ENCODE measurements around the gene CFAP99.

Gene CFAP99

GRCh38 chr4:2478229-2478628 lies 59.5 kb downstream of the CFAP99 start:
- DNase-seq: no peak

GRCh38 chr4:2480649-2481048 lies 61.9 kb downstream of the CFAP99 start:
- DNase-seq: no peak

GRCh38 chr4:2482192-2482591 lies 63.4 kb downstream of the CFAP99 start:
- no peak for DNase-seq

- peak; percentile 12 for DNase-seq
Measured at GRCh38 chr4:2482693-2483092, 63.9 kb downstream of the CFAP99 start.

- no peak for DNase-seq
Measured at GRCh38 chr4:2483237-2483636, 64.5 kb downstream of the CFAP99 start.

- DNase-seq: no peak
Measured at GRCh38 chr4:2484185-2484584, 65.4 kb downstream of the CFAP99 start.

- no peak for DNase-seq
Measured at GRCh38 chr4:2484993-2485392, 66.2 kb downstream of the CFAP99 start.

GRCh38 chr4:2485956-2486355 lies 67.2 kb downstream of the CFAP99 start:
- DNase-seq: no peak

- DNase-seq: no peak
Measured at GRCh38 chr4:2486981-2487380, 68.2 kb downstream of the CFAP99 start.

GRCh38 chr4:2487632-2488031 lies 68.9 kb downstream of the CFAP99 start:
- DNase-seq: no peak

GRCh38 chr4:2489081-2489805 lies 70.5 kb downstream of the CFAP99 start:
- no peak for DNase-seq

- DNase-seq: peak; percentile 36
Measured at GRCh38 chr4:2489841-2490552, 71.2 kb downstream of the CFAP99 start.

GRCh38 chr4:2492970-2493369 lies 74.2 kb downstream of the CFAP99 start:
- no peak for DNase-seq

- no peak for DNase-seq
Measured at GRCh38 chr4:2494992-2495391, 76.2 kb downstream of the CFAP99 start.

GRCh38 chr4:2497324-2497723 lies 78.6 kb downstream of the CFAP99 start:
- DNase-seq: no peak

- DNase-seq: no peak
Measured at GRCh38 chr4:2497931-2498330, 79.2 kb downstream of the CFAP99 start.

GRCh38 chr4:2500547-2500946 lies 81.8 kb downstream of the CFAP99 start:
- no peak for DNase-seq

GRCh38 chr4:2501034-2501594 lies 82.4 kb downstream of the CFAP99 start:
- DNase-seq: no peak

- no peak for DNase-seq
Measured at GRCh38 chr4:2503809-2504208, 85.1 kb downstream of the CFAP99 start.

GRCh38 chr4:2507259-2507658 lies 88.5 kb downstream of the CFAP99 start:
- no peak for DNase-seq

- no peak for DNase-seq
Measured at GRCh38 chr4:2507855-2508254, 89.1 kb downstream of the CFAP99 start.

GRCh38 chr4:2510351-2511259 lies 91.8 kb downstream of the CFAP99 start:
- DNase-seq: no peak

GRCh38 chr4:2511645-2512131 lies 92.9 kb downstream of the CFAP99 start:
- DNase-seq: no peak

All from HCEC 1CT (cell line).